NOMO-1 (cell line): ENCODE measurements around the gene INSIG1.
A peak's percentile ranks its signal among the peaks of the same experiment; 100 is the strongest.

Source experiments
- DNase-seq, 2 experiments: peaks; one replicate each; lab custom pipeline; 2025; ENCODE audit not compliant: unreplicated experiment in 2 of 2; lab: John Stamatoyannopoulos, UW

Gene INSIG1

GRCh38 chr7:155344618-155345433 lies 47.1 kb downstream of the INSIG1 start:
- peak; percentile 41 to 47 for DNase-seq

- DNase-seq, result no peak
Observed at GRCh38 chr7:155345490-155345889, 47.8 kb downstream of the INSIG1 start.

DNA sequence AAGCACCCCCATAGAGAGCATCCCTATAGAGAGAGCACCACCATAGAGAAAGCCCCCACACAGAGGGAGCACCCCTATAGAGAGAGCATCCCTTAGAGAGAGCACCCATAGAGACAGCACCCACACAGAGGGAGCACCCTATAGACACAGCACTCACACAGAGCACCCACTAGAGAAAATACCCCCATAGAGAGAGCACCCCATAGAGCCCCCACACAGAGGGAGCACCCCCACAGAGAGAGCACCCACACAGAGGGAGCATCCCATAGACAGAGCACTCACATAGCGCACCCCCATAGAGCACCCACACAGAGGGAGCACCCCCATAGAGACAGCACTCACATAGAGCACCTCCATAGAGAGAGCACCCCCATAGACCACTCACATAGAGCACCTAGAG lies 48.6 kb downstream of the INSIG1 start:
- DNase-seq, result no peak

GRCh38 chr7:155348806-155349205 lies 51.1 kb downstream of the INSIG1 start:
- no peak for DNase-seq

- DNase-seq, result no peak
Observed at GRCh38 chr7:155349601-155350331, 52.1 kb downstream of the INSIG1 start.

GRCh38 chr7:155351120-155351870 lies 53.6 kb downstream of the INSIG1 start:
- DNase-seq, result no peak

DNA sequence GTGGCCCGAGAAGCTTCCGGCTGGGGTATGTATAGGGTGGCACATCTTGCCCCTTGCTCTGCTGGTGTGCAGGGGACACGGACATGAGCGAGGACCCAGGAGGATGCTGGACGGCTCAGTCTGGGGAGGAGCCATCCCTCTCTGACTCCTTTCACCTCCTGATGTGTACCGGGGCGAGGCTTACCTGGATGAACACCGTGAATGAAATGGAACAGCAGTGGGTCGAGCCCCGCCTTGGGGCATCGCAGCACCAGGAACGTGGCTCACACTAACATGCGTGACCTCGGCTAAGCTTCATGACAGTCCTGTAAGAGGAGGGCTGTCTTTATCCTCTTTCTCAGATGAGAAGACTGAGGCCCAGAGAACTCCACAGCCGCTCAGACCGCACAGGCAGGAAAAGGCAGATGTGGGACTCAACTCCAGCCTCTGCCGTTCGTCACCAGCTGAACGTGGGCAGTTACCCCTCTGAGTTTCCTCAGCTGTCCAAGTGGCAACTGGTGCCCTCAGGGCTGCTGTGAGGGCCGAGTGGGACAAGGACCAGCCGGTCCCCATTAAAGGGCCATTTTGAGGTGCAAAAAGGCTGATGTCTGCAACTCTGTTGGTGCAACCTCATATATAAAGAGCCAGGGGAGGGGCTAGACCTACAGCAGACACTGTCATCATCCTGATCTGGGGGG lies 54.5 kb downstream of the INSIG1 start:
- no peak for DNase-seq

DNA sequence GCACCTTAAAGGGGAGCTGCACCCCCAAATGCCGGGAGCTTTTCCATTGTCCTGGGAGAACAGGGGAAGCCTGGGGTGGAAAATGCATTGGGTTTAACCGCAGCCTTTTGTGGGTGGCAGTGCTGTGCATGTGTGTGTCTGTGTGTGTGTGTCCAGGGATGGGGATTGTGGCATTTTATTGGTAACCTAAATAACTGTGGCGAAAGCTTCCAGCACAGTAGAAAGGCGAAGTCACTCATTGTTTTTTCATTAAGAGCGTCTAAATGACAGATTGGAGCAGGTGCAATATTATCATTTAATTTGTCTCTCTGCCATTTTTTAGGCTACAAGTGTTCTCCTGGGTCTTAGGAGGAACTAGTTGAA lies 55.1 kb downstream of the INSIG1 start:
- no peak for DNase-seq

DNA sequence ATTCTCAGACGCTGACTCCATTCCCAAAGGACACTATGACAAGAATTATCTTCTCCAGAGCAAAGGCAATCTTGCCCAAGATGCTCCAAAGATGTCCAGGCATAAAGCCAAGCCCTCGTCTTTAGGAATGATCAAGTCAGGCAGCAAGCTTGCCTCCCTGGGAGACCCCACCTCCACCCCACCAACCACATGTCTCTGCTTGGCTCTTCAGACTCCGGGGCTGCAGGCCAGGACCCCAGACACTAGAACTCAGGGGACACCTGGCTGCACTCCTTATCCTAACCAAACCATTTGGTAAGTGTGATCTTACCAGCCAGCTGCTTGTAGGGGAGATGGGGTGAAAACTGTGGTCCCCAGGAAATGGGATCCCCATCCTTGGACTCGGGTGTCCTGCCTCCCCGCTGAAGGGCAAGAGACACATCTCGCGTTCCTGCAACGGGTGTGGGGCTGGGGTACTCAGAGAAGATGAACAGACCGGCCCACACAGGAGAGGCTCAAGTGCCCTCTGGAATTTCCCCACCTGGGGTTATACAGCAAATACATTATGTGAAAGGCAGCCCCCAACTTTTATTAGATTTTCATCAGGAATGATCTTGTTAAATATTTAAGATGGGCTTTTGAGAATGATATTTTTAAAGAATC lies 55.7 kb downstream of the INSIG1 start:
- no peak for DNase-seq

DNA sequence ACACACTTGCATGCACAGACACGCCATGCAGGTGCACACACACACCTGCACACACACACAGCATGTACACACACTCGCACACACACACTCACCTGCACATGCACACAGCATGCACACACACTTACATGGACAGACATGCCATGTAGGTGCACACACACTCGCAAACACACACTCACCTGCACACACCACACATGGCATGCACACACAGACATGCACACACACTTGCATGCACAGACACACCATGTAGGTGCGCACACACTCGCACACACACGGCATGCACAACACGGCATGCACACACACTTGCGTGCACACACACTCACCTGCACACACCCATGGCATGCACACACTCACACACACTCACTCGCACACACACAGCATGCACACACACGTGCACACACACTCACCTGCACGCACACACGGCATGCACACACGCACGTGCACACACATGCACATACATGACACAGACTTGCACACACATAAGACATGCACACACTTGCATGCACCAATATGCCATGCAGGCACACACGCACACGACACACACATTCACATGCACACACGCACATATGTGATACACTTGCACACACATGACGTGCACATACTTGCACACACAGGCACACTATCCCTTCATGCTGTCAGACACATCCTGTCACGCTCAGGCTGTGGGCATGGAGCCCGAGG lies 56.8 kb downstream of the INSIG1 start:
- no peak for DNase-seq

- no peak for DNase-seq
Observed at GRCh38 chr7:155355176-155355575, 57.5 kb downstream of the INSIG1 start.

DNA sequence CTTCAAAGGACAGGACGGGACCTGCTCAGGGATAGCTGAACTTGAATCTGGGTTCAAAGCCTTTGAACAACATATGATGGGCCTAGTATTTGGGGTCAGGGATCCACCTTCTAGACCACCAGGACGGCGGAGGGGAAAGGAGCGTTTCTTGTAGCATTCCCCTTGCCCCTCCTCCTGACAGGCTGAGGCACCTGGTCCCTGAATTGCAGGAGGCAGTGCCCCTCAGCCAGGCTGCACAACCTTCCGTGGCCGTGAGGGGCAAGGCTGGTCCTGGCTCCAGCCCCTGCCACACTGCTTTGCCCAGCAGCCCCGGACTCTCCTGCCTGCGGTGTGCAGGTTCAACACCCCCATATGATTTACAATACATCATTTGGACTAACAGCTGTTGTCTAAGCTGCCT lies 58.1 kb downstream of the INSIG1 start:
- no peak for DNase-seq

DNA sequence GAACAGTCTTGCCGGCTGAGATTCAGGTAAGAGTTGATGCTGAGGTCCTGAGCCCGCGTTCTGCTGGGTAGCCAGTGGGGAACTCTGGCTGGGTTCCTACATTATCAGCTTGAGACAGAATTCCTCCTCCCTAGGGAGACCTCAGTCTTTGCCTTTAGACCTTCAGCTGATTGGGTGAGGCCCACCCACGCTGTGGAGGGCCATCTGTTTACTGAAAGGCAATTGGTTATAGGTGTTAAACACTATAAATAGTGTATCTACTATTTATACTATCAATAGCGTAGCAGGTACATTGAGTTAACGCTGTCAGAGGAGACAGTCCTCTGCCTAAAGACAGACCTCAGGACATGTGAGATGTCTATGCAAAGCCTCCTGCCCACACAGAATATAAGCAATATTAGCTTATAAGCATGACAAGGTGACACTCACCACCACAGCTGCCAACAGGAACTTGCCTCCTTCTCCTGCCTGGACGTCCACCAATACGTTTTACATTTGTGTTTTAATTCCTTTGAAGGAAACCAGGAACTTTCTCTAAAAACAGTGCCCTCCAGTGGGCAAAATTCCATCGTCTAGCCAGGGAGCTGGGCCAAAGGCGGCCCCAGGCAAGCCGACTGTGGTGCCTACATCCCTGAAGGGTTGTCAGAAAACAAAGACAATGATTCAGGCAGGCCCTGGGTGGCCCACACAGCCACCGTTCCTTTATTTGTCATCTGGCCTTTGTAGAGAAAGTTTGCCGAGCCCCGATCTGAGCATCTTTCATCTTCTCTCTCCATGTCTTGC lies 58.8 kb downstream of the INSIG1 start:
- DNase-seq, result no peak

DNA sequence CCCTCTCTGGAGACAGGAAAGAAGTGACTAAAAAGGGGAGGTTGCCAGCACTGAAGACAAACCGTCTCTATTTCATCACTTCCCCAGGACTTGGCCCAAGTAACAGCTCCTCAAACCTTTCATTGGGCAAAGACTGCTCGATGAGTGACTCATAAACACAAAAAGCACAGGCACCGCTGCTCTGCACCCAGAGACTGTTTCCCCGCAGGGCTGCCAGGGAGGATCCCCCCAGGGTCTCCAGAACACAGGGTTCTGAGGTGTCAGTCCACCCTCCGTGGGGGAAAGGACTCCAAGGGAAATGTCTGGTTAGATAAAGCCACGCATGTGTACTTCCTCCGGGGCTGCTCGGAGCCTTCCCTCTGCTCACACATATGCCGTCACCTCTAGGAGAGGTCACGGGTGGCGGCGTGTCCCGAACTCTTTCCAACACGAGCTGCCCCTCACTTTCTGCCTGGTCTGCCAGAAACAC lies 59.9 kb downstream of the INSIG1 start:
- peak; percentile 77 to 86 for DNase-seq

DNA sequence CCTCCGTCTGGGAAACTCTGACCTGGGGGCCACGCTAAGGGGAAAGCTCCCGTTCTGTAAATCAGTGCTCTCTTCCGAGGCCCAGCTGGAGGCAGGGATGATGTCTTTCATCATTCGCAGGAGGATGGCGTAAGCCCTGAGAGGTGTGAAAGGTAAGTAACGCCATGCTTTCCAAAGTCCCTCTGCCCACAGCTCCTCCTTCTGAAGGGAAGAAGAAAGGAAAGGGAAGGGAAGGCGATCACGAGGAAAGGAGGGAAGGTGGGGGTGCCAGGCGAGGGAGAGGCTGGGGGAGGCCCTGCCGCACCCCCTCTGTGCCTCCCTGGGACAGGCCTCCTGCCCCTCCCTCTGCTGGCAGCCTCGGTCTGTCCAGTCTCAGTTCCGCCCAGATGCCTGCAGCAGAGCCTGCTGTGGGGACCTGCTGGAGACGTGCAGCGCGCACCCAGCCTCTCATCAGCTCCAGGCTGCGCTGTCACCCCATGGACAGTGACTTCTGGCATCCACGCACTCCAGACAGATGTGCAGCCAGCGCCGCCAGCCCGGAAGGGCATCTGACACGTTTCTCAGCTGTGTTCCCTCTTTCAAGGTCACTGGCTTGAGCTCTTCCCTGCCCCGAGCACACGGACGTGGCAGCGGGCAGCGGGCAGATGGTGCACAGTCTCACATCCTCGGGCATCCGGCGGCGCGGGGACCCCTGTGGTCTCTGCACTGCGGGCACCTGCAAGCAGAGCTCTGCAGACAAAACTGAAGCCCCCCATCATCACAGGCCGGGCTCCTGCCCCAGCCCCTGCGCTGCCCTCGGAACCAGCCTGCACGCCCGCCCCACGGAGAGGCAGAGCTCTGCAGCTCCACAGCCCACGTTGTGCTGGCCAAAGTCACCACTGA lies 60.6 kb downstream of the INSIG1 start:
- peak; percentile 10 to 30 for DNase-seq

DNA sequence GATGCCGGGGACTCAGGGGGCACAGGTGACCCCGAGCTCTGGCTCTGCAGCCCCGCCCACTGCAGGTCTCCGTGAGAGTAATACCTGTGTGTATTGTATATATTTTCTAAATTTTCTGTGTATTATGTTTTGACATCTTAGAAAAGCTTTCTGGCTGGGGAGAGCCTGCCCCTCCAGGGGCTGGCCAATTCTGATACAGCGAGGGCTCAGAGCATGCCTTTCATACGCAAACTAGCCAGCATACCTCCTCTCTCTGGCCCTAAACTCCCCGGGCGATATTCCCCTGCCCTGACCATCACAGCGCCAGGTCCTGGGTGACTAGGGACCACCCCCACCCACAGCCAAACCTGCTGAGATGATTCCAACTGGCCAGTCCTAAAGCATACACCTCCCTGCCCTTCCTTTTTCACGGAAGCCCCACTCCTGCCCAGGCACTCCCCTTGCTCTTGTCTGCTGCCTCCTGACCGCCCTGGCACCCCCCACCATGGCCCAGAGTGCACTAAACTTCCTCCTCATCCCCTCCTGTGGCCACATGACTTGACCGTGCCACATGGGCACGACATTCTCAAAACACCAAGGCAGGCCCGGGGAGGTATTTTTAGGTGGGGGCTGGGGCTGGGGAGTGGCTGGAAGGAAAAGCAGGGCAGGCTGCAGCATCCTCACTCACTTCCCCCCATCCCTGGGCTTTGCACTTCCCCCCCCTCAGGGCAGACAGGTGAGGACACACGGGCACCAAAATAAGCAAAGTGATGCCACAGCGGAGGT lies 61.5 kb downstream of the INSIG1 start:
- no peak for DNase-seq
